ENCODE data around the gene PKDCC. TPM values are rescaled to one million over a fixed set of nuclear protein-coding genes. Genes with fewer than 3 reads are reported as not detected.

PKDCC gene
- total RNA-seq, 1 donor from 2014 or later = 42.2 TPM

GRCh38 chr2:42050010-42050702 is 2.3 kb downstream of the PKDCC start:
- no peak for DNase-seq (ENCODE audit: extremely low spot score, unreplicated experiment)
- peaks cover 2% of the 10 kb centered on the region for H3K36me3 Mint-ChIP-seq (ENCODE audit: unreplicated experiment)
- no peaks in the 10 kb centered on the region for H3K27me3 Mint-ChIP-seq (ENCODE audit: unreplicated experiment)
- peak overlapping the region; percentile 84 for H3K4me3 Mint-ChIP-seq (ENCODE audit: unreplicated experiment)
- no peaks in the 10 kb centered on the region for H3K9me3 Mint-ChIP-seq (ENCODE audit: unreplicated experiment)
- no peak for TF ChIP-seq CTCF (IDR thresholded peaks at IDR 0.05)
- H3K4me1 Mint-ChIP-seq (ENCODE audit: unreplicated experiment) = peaks cover 61% of the 10 kb centered on the region
- H3K27ac Mint-ChIP-seq (ENCODE audit: unreplicated experiment) = peak overlapping the region; percentile 25

- no peak overlapping the region for H3K27ac Mint-ChIP-seq (ENCODE audit: unreplicated experiment)
- peak overlapping the region; percentile 84 for H3K4me3 Mint-ChIP-seq (ENCODE audit: unreplicated experiment)
- no peaks in the 10 kb centered on the region for H3K27me3 Mint-ChIP-seq (ENCODE audit: unreplicated experiment)
- peaks cover 56% of the 10 kb centered on the region for H3K4me1 Mint-ChIP-seq (ENCODE audit: unreplicated experiment)
- H3K36me3 Mint-ChIP-seq (ENCODE audit: unreplicated experiment) = peaks cover 2% of the 10 kb centered on the region
- no peak for TF ChIP-seq CTCF (IDR thresholded peaks at IDR 0.05)
- DNase-seq (ENCODE audit: extremely low spot score, unreplicated experiment) = no peak
- H3K9me3 Mint-ChIP-seq (ENCODE audit: unreplicated experiment) = no peaks in the 10 kb centered on the region
Measured at GRCh38 chr2:42050703-42051542, 3.1 kb downstream of the PKDCC start.

- no peaks in the 10 kb centered on the region for H3K9me3 Mint-ChIP-seq (ENCODE audit: unreplicated experiment)
- peaks cover 8% of the 10 kb centered on the region for H3K36me3 Mint-ChIP-seq (ENCODE audit: unreplicated experiment)
- H3K27me3 Mint-ChIP-seq (ENCODE audit: unreplicated experiment) = no peaks in the 10 kb centered on the region
- peaks cover 52% of the 10 kb centered on the region for H3K4me1 Mint-ChIP-seq (ENCODE audit: unreplicated experiment)
- no peak overlapping the region for H3K27ac Mint-ChIP-seq (ENCODE audit: unreplicated experiment)
- TF ChIP-seq CTCF (IDR thresholded peaks at IDR 0.05) = no peak
- no peak for DNase-seq (ENCODE audit: extremely low spot score, unreplicated experiment)
- no peak overlapping the region for H3K4me3 Mint-ChIP-seq (ENCODE audit: unreplicated experiment)
Measured at GRCh38 chr2:42051543-42052235, 3.9 kb downstream of the PKDCC start.

DNA sequence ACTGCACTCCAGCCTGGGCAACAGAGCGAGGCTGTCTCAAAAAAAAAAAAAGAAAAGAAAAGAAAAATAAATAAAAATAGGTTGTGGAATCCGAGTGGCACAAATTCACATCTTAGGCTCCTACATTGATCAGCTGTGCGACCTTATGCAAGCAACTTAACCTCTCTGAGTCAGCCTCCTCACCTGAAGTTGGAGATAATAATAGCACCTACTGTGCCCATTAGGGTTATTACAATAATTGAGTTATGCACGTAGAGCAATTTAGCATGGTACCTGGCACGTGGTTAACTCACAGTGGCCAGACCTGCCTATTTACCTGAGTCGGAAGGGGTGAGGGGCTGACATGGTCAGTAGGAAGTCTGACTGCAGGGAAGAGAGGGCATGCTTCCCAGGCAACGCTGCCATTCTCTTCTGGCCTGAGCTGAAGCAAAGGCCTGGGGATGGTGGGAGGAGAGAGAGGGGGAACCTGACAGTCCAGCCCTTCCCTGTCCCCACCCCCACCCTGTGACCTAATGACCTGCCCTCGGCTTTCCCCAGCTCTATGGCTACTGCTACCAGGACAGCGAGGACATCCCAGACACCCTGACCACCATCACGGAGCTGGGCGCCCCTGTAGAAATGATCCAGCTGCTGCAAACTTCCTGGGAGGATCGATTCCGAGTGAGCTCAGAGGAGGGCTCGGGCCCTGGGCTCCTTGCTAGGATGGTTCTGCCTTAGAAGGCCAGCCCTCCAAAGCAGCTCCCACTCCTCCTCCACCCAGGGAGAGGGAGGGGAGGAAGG is 5.1 kb downstream of the PKDCC start:
- Mint-ChIP-seq H3K4me3 (ENCODE audit: unreplicated experiment) (no peak overlapping the region), H3K9me3 (ENCODE audit: unreplicated experiment) (no peaks in the 10 kb centered on the region), H3K27ac (ENCODE audit: unreplicated experiment) (peak overlapping the region; percentile 38), H3K27me3 (ENCODE audit: unreplicated experiment) (no peaks in the 10 kb centered on the region), H3K36me3 (ENCODE audit: unreplicated experiment) (peaks cover 18% of the 10 kb centered on the region), H3K4me1 (ENCODE audit: unreplicated experiment) (peaks cover 47% of the 10 kb centered on the region)
- no peak for TF ChIP-seq CTCF (IDR thresholded peaks at IDR 0.05)
- no peak for DNase-seq (ENCODE audit: extremely low spot score, unreplicated experiment)

All from osteocyte (in vitro differentiated cells).